RWPE2 (cell line): ENCODE data around the gene ERICH2.

Experiments
- ATAC-seq: fragments of 200-7000 bp; cut with Tn5 transposase; 3 replicates; pipeline ENCODE4 v1.9.1; 2021; ENCODE audit warnings: low read depth
- DNase-seq: peaks from one replicate; pipeline ENCODE4 v3.0.0-alpha.2; 2020; ENCODE audit warnings: low spot score
- H3K27ac ChIP-seq: fragments of 450-650 bp; 2 replicates; pipeline ENCODE4 v1.5.1; 2017; ENCODE audit warnings: mild to moderate bottlenecking; ENCODE audit not compliant: poor library complexity, severe bottlenecking
- H3K27me3 ChIP-seq: fragments of 250-450 bp; sonication (Bioruptor Pico); 2 replicates; pipeline ENCODE4 v1.5.1; 2021; ENCODE audit warnings: mild to moderate bottlenecking, moderate library complexity; ENCODE audit not compliant: insufficient read depth, poor library complexity, severe bottlenecking
- H3K36me3 ChIP-seq: fragments of 250-450 bp; sonication (Bioruptor Pico); 2 replicates; pipeline ENCODE4 v1.5.1; 2020; ENCODE audit warnings: low read depth, mild to moderate bottlenecking, moderate library complexity
- H3K4me1 ChIP-seq: fragments of 250-450 bp; sonication (Bioruptor Pico); 2 replicates; pipeline ENCODE4 v1.5.1; 2021; ENCODE audit warnings: mild to moderate bottlenecking, moderate library complexity; ENCODE audit not compliant: insufficient read depth, poor library complexity, severe bottlenecking
- H3K4me3 ChIP-seq: fragments of 250-450 bp; sonication (Bioruptor Pico); 2 replicates; pipeline ENCODE4 v1.5.1; 2021; ENCODE audit warnings: mild to moderate bottlenecking, moderate library complexity; ENCODE audit not compliant: severe bottlenecking
- H3K9me3 ChIP-seq: fragments of 250-450 bp; sonication (Bioruptor Pico); 2 replicates; pipeline ENCODE4 v1.5.1; 2021; ENCODE audit warnings: mild to moderate bottlenecking, moderate library complexity; ENCODE audit not compliant: severe bottlenecking
- CTCF ChIP-seq: fragments of 450-650 bp; IDR thresholded peaks from one replicate; pipeline ENCODE4 v1.5.1; 2017; ENCODE audit warnings: mild to moderate bottlenecking, moderate library complexity; ENCODE audit not compliant: poor library complexity, severe bottlenecking

The ERICH2 gene

GRCh38 chr2:170815746-170816503 is 45.7 kb downstream of the ERICH2 start:
- DNase-seq = no peak
- H3K36me3 ChIP-seq = no peaks in the 10 kb centered on the region
- H3K27ac ChIP-seq = no peak overlapping the region
- peak overlapping the region; percentile 46 for H3K4me3 ChIP-seq
- peak; percentile 90 for TF ChIP-seq CTCF
- H3K9me3 ChIP-seq = no peaks in the 10 kb centered on the region
- no peaks in the 10 kb centered on the region for H3K4me1 ChIP-seq
- peak; percentile 59 for ATAC-seq
- peaks cover 23% of the 10 kb centered on the region for H3K27me3 ChIP-seq

GRCh38 chr2:170816504-170817092 is 46.4 kb downstream of the ERICH2 start, which contains the start of gene GAD1:
Gene GAD1, plus strand, starts transcription at chr2:170816887. Its CDS starts 1,705 bp downstream, at chr2:170818592.
- H3K36me3 ChIP-seq = no peaks in the 10 kb centered on the region
- H3K4me3 ChIP-seq = peak within 1 kb of the TSS; percentile 46
- ATAC-seq = peak; percentile 70
- peaks cover 23% of the 10 kb centered on the region for H3K27me3 ChIP-seq
- H3K4me1 ChIP-seq = no peaks in the 10 kb centered on the region
- peak within 1 kb of the TSS; percentile 20 for H3K27ac ChIP-seq
- no peak for TF ChIP-seq CTCF
- no peak for DNase-seq
- no peaks in the 10 kb centered on the region for H3K9me3 ChIP-seq

GRCh38 chr2:170817093-170818035 is 47.2 kb downstream of the ERICH2 start:
- no peak for TF ChIP-seq CTCF
- DNase-seq (no peak), ATAC-seq (peak; percentile 38)
- Histone ChIP-seq H3K4me3 (peak overlapping the region; percentile 46), H3K27me3 (peaks cover 23% of the 10 kb centered on the region), H3K27ac (peak overlapping the region; percentile 20), H3K9me3 (no peaks in the 10 kb centered on the region), H3K36me3 (no peaks in the 10 kb centered on the region), H3K4me1 (no peaks in the 10 kb centered on the region)

- ATAC-seq (peak; percentile 34), DNase-seq (no peak)
- H3K27me3 ChIP-seq = peaks cover 19% of the 10 kb centered on the region
- no peak for TF ChIP-seq CTCF
- H3K27ac ChIP-seq = no peak overlapping the region
- peak overlapping the region; percentile 46 for H3K4me3 ChIP-seq
- no peaks in the 10 kb centered on the region for H3K4me1 ChIP-seq
- H3K9me3 ChIP-seq = no peaks in the 10 kb centered on the region
- no peaks in the 10 kb centered on the region for H3K36me3 ChIP-seq
These were observed 48.0 kb downstream of the ERICH2 start for GRCh38 chr2:170818036-170818751.
